Skeletal muscle tissue (tissue), 4 donors: Measurements from ENCODE around the gene HTT. TPM values are rescaled to one million over a fixed set of nuclear protein-coding genes. Genes with fewer than 3 reads are reported as not detected.

Experiments
- H3K27ac ChIP-seq: one replicate; pipeline ENCODE4 v1.7.0; 2013; ENCODE audit warnings: mild to moderate bottlenecking, low read depth, low read length, inconsistent platforms
- H3K27me3 ChIP-seq, 3 donors: one replicate each; pipeline ENCODE4 v1.7.0; 2013; ENCODE audit warnings: low read length in 3 of 3; ENCODE audit not compliant: control insufficient read depth in 3 of 3, insufficient read depth in 3 of 3
- H3K36me3 ChIP-seq, 3 donors: one replicate each; pipeline ENCODE4 v1.7.0; 2013; ENCODE audit warnings: low read length in 3 of 3; ENCODE audit not compliant: control insufficient read depth in 3 of 3, insufficient read depth in 3 of 3
- H3K4me1 ChIP-seq, 3 donors: one replicate each; pipeline ENCODE4 v1.7.0; 2013; ENCODE audit warnings: low read length in 3 of 3, mild to moderate bottlenecking in 3 of 3; ENCODE audit not compliant: control insufficient read depth in 3 of 3, insufficient read depth in 3 of 3
- H3K4me3 ChIP-seq, 3 donors: one replicate each; pipeline ENCODE4 v1.7.0; 2013; ENCODE audit warnings: low read length in 3 of 3
- H3K9ac ChIP-seq, 3 donors: one replicate each; pipeline ENCODE4 v1.7.0; 2013; ENCODE audit warnings: low read length in 3 of 3, mild to moderate bottlenecking in 3 of 3, moderate library complexity in 2 of 3, low read depth in 1 of 3
- H3K9me3 ChIP-seq, 3 donors: one replicate each; pipeline ENCODE4 v1.7.0; 2013; ENCODE audit warnings: low read length in 3 of 3; ENCODE audit not compliant: control insufficient read depth in 3 of 3
- total RNA-seq: library from RNA; depleted of rRNA; stranded (reverse); fragments of >200 nt; gene quantifications from one replicate; pipeline ENCODE4 v1.2.3, GENCODE V29; 2014
- donor health status: Osteomylitis.

Gene HTT
- total RNA-seq, 1 donor from 2014 or later: 43.8 TPM

DNA sequence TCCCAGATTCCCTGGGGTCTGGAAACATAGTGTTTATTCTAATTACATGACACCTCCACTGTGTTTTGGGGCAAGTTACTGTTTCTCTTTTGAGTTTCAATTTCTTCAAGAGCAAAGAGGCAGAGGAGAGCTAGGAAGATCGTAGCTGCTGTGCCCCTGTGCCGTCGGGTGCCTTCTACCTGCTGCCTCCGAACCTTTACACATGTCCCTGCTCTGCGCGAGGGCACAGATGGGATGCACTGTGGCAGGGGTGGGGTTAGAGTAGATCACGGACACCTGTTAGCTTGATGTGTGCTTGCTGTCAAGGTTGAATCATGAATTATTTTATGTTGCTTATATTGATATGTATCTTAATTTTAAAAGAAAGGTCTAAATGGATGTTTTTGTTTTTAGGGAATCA lies 103.4 kb downstream of the HTT start:
- no peak overlapping the region for H3K27ac ChIP-seq

GRCh38 chr4:3178351-3178750 lies 103.9 kb downstream of the HTT start:
- no peak overlapping the region for H3K9ac ChIP-seq
- H3K4me3 ChIP-seq: no peak overlapping the region
- no peaks in the 10 kb centered on the region for H3K27me3 ChIP-seq
- no peak overlapping the region for H3K27ac ChIP-seq
- H3K4me1 ChIP-seq: peaks cover 0 to 7% (median 0%) of the 10 kb centered on the region in 3 donors
- no peaks in the 10 kb centered on the region for H3K9me3 ChIP-seq
- H3K36me3 ChIP-seq: peaks cover 52 to 61% (median 58%) of the 10 kb centered on the region in 3 donors

More for the DNA sequence above, 103.4 kb downstream of the HTT start:
- Histone ChIP-seq H3K36me3 (peaks cover 52 to 62% (median 58%) of the 10 kb centered on the region in 3 donors), H3K9me3 (no peaks in the 10 kb centered on the region), H3K4me1 (peaks cover 0 to 7% (median 0%) of the 10 kb centered on the region in 3 donors), H3K4me3 (no peak overlapping the region), H3K27me3 (no peaks in the 10 kb centered on the region), H3K9ac (no peak overlapping the region)

DNA sequence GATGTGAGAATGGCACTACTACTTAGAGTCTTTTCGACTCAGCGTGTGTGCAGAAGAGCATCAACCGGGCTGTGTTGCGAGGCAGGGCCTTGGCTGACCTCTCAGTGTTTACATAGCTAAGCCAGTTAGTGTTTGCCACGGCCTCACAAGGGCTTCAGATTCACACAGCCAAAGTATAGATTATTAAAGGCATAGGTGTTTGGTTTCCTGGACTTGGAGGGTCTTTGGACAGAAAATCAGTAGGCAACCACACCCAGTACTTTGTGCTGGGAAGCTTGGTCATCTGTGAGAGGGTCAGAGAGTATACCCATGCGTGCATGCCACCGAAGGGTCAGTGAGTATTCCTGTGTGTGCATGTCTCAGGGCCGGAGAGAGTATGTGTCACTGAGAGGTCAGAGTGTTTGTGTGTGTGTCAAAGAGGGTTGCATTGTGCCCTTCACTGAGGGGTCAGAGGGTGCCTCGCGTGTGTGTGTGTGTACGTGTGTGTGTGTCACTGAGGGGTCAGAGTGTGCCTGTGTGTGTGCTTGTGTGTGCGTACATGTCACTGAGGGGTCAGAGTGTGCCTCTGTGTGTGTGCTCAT lies 104.7 kb downstream of the HTT start:
- H3K9ac ChIP-seq: no peak overlapping the region
- H3K9me3 ChIP-seq: no peaks in the 10 kb centered on the region
- no peak overlapping the region for H3K4me3 ChIP-seq
- H3K36me3 ChIP-seq: peaks cover 59 to 68% (median 64%) of the 10 kb centered on the region in 3 donors
- H3K4me1 ChIP-seq: peaks cover 0 to 7% (median 0%) of the 10 kb centered on the region in 3 donors
- H3K27me3 ChIP-seq: no peaks in the 10 kb centered on the region
- no peak overlapping the region for H3K27ac ChIP-seq

- no peak overlapping the region for H3K9ac ChIP-seq
- no peak overlapping the region for H3K4me3 ChIP-seq
- H3K4me1 ChIP-seq: peaks cover 0 to 1% (median 0%) of the 10 kb centered on the region in 3 donors
- peaks cover 66 to 68% (median 68%) of the 10 kb centered on the region in 3 donors for H3K36me3 ChIP-seq
- H3K27ac ChIP-seq: no peak overlapping the region
- H3K9me3 ChIP-seq: no peaks in the 10 kb centered on the region
- H3K27me3 ChIP-seq: no peaks in the 10 kb centered on the region
These were observed 108.5 kb downstream of the HTT start for GRCh38 chr4:3183008-3183407.

- Histone ChIP-seq H3K36me3 (peaks cover 65 to 69% (median 67%) of the 10 kb centered on the region in 3 donors), H3K4me3 (no peak overlapping the region), H3K4me1 (peaks cover 0 to 10% (median 0%) of the 10 kb centered on the region in 3 donors), H3K9ac (no peak overlapping the region), H3K27me3 (no peaks in the 10 kb centered on the region), H3K27ac (no peak overlapping the region), H3K9me3 (no peaks in the 10 kb centered on the region)
These were observed 110.2 kb downstream of the HTT start for GRCh38 chr4:3184725-3185124.

DNA sequence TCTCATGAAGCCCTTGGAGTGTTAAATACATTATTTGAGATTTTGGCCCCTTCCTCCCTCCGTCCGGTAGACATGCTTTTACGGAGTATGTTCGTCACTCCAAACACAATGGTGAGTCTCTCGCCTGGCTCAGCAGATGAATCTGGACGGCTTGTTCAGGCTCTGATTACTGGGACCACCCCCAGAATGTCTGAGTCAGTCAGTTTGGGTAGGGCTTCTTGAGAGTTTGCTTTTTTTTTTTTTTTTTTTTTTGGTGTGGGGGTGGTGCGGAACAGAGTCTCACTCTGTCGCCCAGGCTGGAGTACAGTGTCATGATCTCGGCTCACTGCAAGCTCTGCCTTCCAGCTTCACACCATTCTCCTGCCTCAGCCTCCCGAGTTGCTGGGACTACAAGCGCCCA lies 112.1 kb downstream of the HTT start:
- Histone ChIP-seq H3K27ac (no peak overlapping the region), H3K36me3 (peaks cover 58 to 72% (median 68%) of the 10 kb centered on the region in 3 donors), H3K4me3 (no peak overlapping the region), H3K9me3 (no peaks in the 10 kb centered on the region), H3K27me3 (no peaks in the 10 kb centered on the region), H3K9ac (no peak overlapping the region), H3K4me1 (peaks cover 0 to 10% (median 0%) of the 10 kb centered on the region in 3 donors)

- H3K36me3 ChIP-seq: peaks cover 52 to 61% (median 57%) of the 10 kb centered on the region in 3 donors
- H3K4me3 ChIP-seq: no peak overlapping the region
- no peaks in the 10 kb centered on the region for H3K9me3 ChIP-seq
- no peak overlapping the region for H3K27ac ChIP-seq
- H3K4me1 ChIP-seq: peaks cover 0 to 10% (median 0%) of the 10 kb centered on the region in 3 donors
- no peak overlapping the region for H3K9ac ChIP-seq
- no peaks in the 10 kb centered on the region for H3K27me3 ChIP-seq
These were observed 113.6 kb downstream of the HTT start for GRCh38 chr4:3188118-3188517.

DNA sequence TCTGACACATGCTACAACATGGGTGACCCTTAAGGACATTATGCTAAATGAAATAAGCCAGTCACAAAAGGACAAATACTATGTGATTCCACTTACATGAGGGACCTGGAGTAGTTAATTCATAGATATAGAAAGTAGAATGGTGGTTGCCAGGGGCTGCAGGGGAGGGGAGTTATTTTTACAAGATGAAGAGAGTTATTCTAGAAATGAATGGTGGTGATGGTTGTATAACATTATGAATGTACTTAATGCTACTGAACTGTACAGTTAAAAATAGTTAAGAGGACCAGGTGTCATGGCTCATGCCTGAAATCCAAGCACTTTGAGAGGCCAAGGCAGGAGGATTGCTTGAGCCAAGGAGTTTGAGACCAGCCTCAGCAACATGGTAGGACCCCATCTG lies 115.0 kb downstream of the HTT start:
- no peak overlapping the region for H3K4me3 ChIP-seq
- no peaks in the 10 kb centered on the region for H3K27me3 ChIP-seq
- no peak overlapping the region for H3K27ac ChIP-seq
- H3K36me3 ChIP-seq: peaks cover 45 to 48% (median 47%) of the 10 kb centered on the region in 3 donors
- no peak overlapping the region for H3K9ac ChIP-seq
- peaks cover 0 to 10% (median 0%) of the 10 kb centered on the region in 3 donors for H3K4me1 ChIP-seq
- no peaks in the 10 kb centered on the region for H3K9me3 ChIP-seq

DNA sequence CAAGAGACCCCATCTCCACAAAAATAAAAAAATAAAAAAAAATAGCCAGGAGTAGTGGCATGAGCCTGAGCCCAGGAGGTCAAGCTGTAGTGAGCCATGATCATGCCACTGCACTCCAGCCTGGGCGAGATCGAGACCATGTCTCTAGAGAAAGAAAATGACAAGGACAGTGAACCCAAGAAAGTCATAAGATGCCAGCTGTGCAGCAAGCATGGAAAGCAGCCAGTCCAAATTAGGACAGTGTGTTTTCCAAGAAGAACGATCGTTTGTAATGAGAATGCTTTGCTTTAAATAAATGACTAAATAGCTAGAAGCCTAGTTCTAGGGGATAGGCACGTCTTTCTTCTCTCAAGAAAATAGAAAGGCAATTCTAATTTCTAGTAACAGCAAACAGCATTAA lies 116.1 kb downstream of the HTT start:
- no peaks in the 10 kb centered on the region for H3K27me3 ChIP-seq
- H3K36me3 ChIP-seq: peaks cover 41 to 42% (median 42%) of the 10 kb centered on the region in 3 donors
- no peaks in the 10 kb centered on the region for H3K9me3 ChIP-seq
- H3K27ac ChIP-seq: no peak overlapping the region
- peaks cover 0 to 10% (median 0%) of the 10 kb centered on the region in 3 donors for H3K4me1 ChIP-seq
- H3K4me3 ChIP-seq: no peak overlapping the region
- no peak overlapping the region for H3K9ac ChIP-seq

DNA sequence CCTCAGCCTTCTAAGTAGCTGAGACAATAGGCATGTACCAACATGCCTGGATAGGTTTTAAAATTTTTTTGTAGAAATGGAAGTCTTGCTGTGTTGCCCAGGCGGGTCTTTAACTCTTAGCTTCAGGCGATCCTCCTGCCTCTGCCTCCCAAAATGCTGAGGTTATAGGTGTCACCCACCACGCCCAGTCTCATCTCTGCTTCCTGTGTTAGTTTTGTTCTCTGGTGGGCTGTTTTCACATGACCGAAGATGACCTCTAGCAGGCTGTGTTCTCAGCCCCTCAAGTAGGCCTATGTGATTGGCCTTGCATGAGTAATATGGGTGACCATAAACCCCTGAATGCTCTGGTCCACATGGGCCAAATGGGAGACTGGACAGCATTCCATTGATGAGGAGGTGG lies 117.7 kb downstream of the HTT start:
- H3K4me3 ChIP-seq: no peak overlapping the region
- peaks cover 48 to 52% (median 49%) of the 10 kb centered on the region in 3 donors for H3K36me3 ChIP-seq
- H3K27ac ChIP-seq: no peak overlapping the region

More for the DNA sequence above, 117.7 kb downstream of the HTT start:
- Histone ChIP-seq H3K4me1 (peaks cover 0 to 10% (median 0%) of the 10 kb centered on the region in 3 donors), H3K9me3 (no peaks in the 10 kb centered on the region), H3K27me3 (no peaks in the 10 kb centered on the region), H3K9ac (no peak overlapping the region)
